ENCODE measurements around the gene SLC2A13.
A peak's percentile ranks its signal among the peaks of the same experiment; 100 is the strongest.
"Not testable (repeated sequence)": the region's sequence is repeated elsewhere in the genome, so short reads cannot be mapped to it uniquely, and the experiment has no call there.

SLC2A13 gene

GRCh38 chr12:40047002-40047401 lies 58.9 kb downstream of the SLC2A13 start:
- not testable (repeated sequence) for H3K4me3 ChIP-seq, H3K27ac ChIP-seq

- Histone ChIP-seq H3K27ac (no peak overlapping the region), H3K4me3 (no peak overlapping the region)
These were observed 60.2 kb downstream of the SLC2A13 start for GRCh38 chr12:40045656-40046055.

GRCh38 chr12:40044396-40044795 lies 61.5 kb downstream of the SLC2A13 start:
- H3K27ac ChIP-seq = no peak overlapping the region
- no peak overlapping the region for H3K4me3 ChIP-seq

GRCh38 chr12:40039598-40039997 lies 66.3 kb downstream of the SLC2A13 start:
- Histone ChIP-seq H3K4me3 (no peak overlapping the region), H3K27ac (no peak overlapping the region)

GRCh38 chr12:40038619-40039018 lies 67.3 kb downstream of the SLC2A13 start:
- Histone ChIP-seq H3K27ac (no peak overlapping the region), H3K4me3 (no peak overlapping the region)

GRCh38 chr12:40034712-40035111 lies 71.2 kb downstream of the SLC2A13 start:
- Histone ChIP-seq H3K27ac (no peak overlapping the region), H3K4me3 (no peak overlapping the region)

GRCh38 chr12:40034156-40034555 lies 71.7 kb downstream of the SLC2A13 start:
- Histone ChIP-seq H3K27ac (no peak overlapping the region), H3K4me3 (no peak overlapping the region)

GRCh38 chr12:40033242-40033630 lies 72.6 kb downstream of the SLC2A13 start:
- Histone ChIP-seq H3K4me3 (no peak overlapping the region), H3K27ac (no peak overlapping the region)

GRCh38 chr12:40032433-40033241 lies 73.2 kb downstream of the SLC2A13 start:
- H3K27ac ChIP-seq = no peak overlapping the region
- H3K4me3 ChIP-seq = no peak overlapping the region

GRCh38 chr12:40031965-40032364 lies 73.9 kb downstream of the SLC2A13 start:
- no peak overlapping the region for H3K4me3 ChIP-seq
- no peak overlapping the region for H3K27ac ChIP-seq

GRCh38 chr12:40030970-40031369 lies 74.9 kb downstream of the SLC2A13 start:
- H3K27ac ChIP-seq, H3K4me3 ChIP-seq: not testable (repeated sequence)

GRCh38 chr12:40028296-40028695 lies 77.6 kb downstream of the SLC2A13 start:
- Histone ChIP-seq H3K4me3 (no peak overlapping the region), H3K27ac (no peak overlapping the region)

- H3K27ac ChIP-seq = no peak overlapping the region
- H3K4me3 ChIP-seq = no peak overlapping the region
These were observed 83.0 kb downstream of the SLC2A13 start for GRCh38 chr12:40022850-40023249.

GRCh38 chr12:40020261-40020691 lies 85.6 kb downstream of the SLC2A13 start:
- no peak overlapping the region for H3K4me3 ChIP-seq
- no peak overlapping the region for H3K27ac ChIP-seq

- no peak overlapping the region for H3K27ac ChIP-seq
- H3K4me3 ChIP-seq = no peak overlapping the region
These were observed 88.4 kb downstream of the SLC2A13 start for GRCh38 chr12:40017488-40017887.

GRCh38 chr12:40016980-40017379 lies 88.9 kb downstream of the SLC2A13 start:
- no peak overlapping the region for H3K4me3 ChIP-seq
- H3K27ac ChIP-seq = no peak overlapping the region

- Histone ChIP-seq H3K27ac (no peak overlapping the region), H3K4me3 (no peak overlapping the region)
These were observed 90.0 kb downstream of the SLC2A13 start for GRCh38 chr12:40015881-40016280.

GRCh38 chr12:40015345-40015744 lies 90.5 kb downstream of the SLC2A13 start:
- Histone ChIP-seq H3K4me3 (no peak overlapping the region), H3K27ac (no peak overlapping the region)

GRCh38 chr12:40013847-40014246 lies 92.0 kb downstream of the SLC2A13 start:
- no peak overlapping the region for H3K4me3 ChIP-seq
- no peak overlapping the region for H3K27ac ChIP-seq

- H3K27ac ChIP-seq = no peak overlapping the region
- no peak overlapping the region for H3K4me3 ChIP-seq
These were observed 92.6 kb downstream of the SLC2A13 start for GRCh38 chr12:40013292-40013691.

GRCh38 chr12:40012711-40013110 lies 93.2 kb downstream of the SLC2A13 start:
- Histone ChIP-seq H3K27ac (no peak overlapping the region), H3K4me3 (no peak overlapping the region)

- no peak overlapping the region for H3K27ac ChIP-seq
These were observed 94.1 kb downstream of the SLC2A13 start for GRCh38 chr12:40011775-40012129.

More at GRCh38 chr12:40011775-40012129, 94.1 kb downstream of the SLC2A13 start:
- H3K4me3 ChIP-seq = peak overlapping the region in 2 of 7 experiments; percentile 4 to 14

Data from skin epidermis (tissue), 12 donors.